HEK293 (cell line): ENCODE measurements around the gene TNFSF13B.

Experiments used
- CTCF ChIA-PET: fragments of 350-600 bp; formaldehyde crosslinking; extraction: SDS; loops from one replicate; lab custom pipeline; 2021; ENCODE audit warnings: antibody characterized with exemption; lab: Yijun Ruan, JAX
- POLR2A ChIA-PET: fragments of 300-600 bp; formaldehyde crosslinking; extraction: SDS; loops from one replicate; lab custom pipeline; 2020; ENCODE audit warnings: antibody characterized with exemption, inconsistent platforms; lab: Yijun Ruan, JAX
- H3K27ac ChIP-seq: fragments of 200-500 bp; sonication (Bioruptor generic); 2 replicates; pipeline ENCODE4 v1.5.1; 2014; ENCODE audit warnings: low read depth, low read length, control low read depth, inconsistent platforms; ENCODE audit errors: extremely low read depth
- H3K36me3 ChIP-seq, 2 experiments: fragments of 200-500 bp in 1 of 2; sonication (Bioruptor generic) in 1 of 2; 1 replicate in 1 of 2; 2 replicates in 1 of 2; pipeline ENCODE4 v1.5.1; 2014 to 2017; ENCODE audit warnings: inconsistent platforms in 2 of 2, low read length in 2 of 2; ENCODE audit not compliant: control insufficient read depth in 2 of 2, insufficient read depth in 1 of 2
- H3K4me1 ChIP-seq: fragments of 200-500 bp; sonication (Bioruptor generic); 2 replicates; pipeline ENCODE4 v1.5.1; 2014; ENCODE audit warnings: mild to moderate bottlenecking, low read length, inconsistent platforms; ENCODE audit not compliant: control insufficient read depth, insufficient read depth
- H3K4me3 ChIP-seq: 2 replicates; pipeline ENCODE4 v1.5.1; 2011; ENCODE audit warnings: low read depth, mild to moderate bottlenecking, control low read depth, low read length, moderate library complexity
- H3K9me3 ChIP-seq: fragments of 200-500 bp; sonication (Bioruptor generic); 2 replicates; pipeline ENCODE4 v1.5.1; 2014; ENCODE audit warnings: low read depth, low read length, inconsistent platforms; ENCODE audit not compliant: control insufficient read depth, insufficient read depth
- BCL11A ChIP-seq: fragments of 450-650 bp; formaldehyde crosslinking; IDR thresholded peaks from 2 replicates; pipeline ENCODE4 v1.5.1; 2016; ENCODE audit warnings: low read depth, missing biosample characterization, missing genetic modification characterization
- MZF1 ChIP-seq: fragments of 450-650 bp; formaldehyde crosslinking; IDR thresholded peaks from 2 replicates; pipeline ENCODE4 v1.5.1; 2017; ENCODE audit warnings: missing biosample characterization, missing genetic modification characterization, borderline replicate concordance
- ZNF140 ChIP-seq: fragments of 450-650 bp; formaldehyde crosslinking; IDR thresholded peaks from 2 replicates; pipeline ENCODE4 v1.5.1; 2016; ENCODE audit warnings: missing biosample characterization, missing genetic modification characterization
- ZNF2 ChIP-seq: fragments of 450-650 bp; formaldehyde crosslinking; IDR thresholded peaks from 2 replicates; pipeline ENCODE4 v1.5.1; 2016; ENCODE audit warnings: missing biosample characterization, missing genetic modification characterization
- ZNF214 ChIP-seq: fragments of 450-650 bp; formaldehyde crosslinking; IDR thresholded peaks from 2 replicates; pipeline ENCODE4 v1.5.1; 2017; ENCODE audit warnings: missing biosample characterization, mild to moderate bottlenecking, missing genetic modification characterization, borderline replicate concordance
- ZNF223 ChIP-seq: fragments of 450-650 bp; formaldehyde crosslinking; IDR thresholded peaks from 2 replicates; pipeline ENCODE4 v1.5.1; 2016; ENCODE audit warnings: missing biosample characterization, missing genetic modification characterization
- ZNF280D ChIP-seq: fragments of 450-650 bp; formaldehyde crosslinking; IDR thresholded peaks from 2 replicates; pipeline ENCODE4 v1.5.1; 2016; ENCODE audit warnings: missing biosample characterization, missing genetic modification characterization
- ZNF311 ChIP-seq: fragments of 450-650 bp; formaldehyde crosslinking; IDR thresholded peaks from 2 replicates; pipeline ENCODE4 v1.5.1; 2017; ENCODE audit warnings: missing biosample characterization, missing genetic modification characterization, borderline replicate concordance
- ZNF394 ChIP-seq: fragments of 450-650 bp; formaldehyde crosslinking; IDR thresholded peaks from 2 replicates; pipeline ENCODE4 v1.5.1; 2016; ENCODE audit warnings: missing biosample characterization, missing genetic modification characterization, mild to moderate bottlenecking, moderate library complexity, borderline replicate concordance
- ZNF426 ChIP-seq: fragments of 450-650 bp; formaldehyde crosslinking; IDR thresholded peaks from 2 replicates; pipeline ENCODE4 v1.5.1; 2017; ENCODE audit warnings: missing biosample characterization, missing genetic modification characterization, mild to moderate bottlenecking, inconsistent platforms, moderate library complexity
- ZNF433 ChIP-seq: fragments of 450-650 bp; formaldehyde crosslinking; IDR thresholded peaks from 2 replicates; pipeline ENCODE4 v1.5.1; 2016; ENCODE audit warnings: missing biosample characterization, missing genetic modification characterization, low read depth
- ZNF548 ChIP-seq: fragments of 450-650 bp; formaldehyde crosslinking; IDR thresholded peaks from 2 replicates; pipeline ENCODE4 v1.5.1; 2016; ENCODE audit warnings: missing biosample characterization, missing genetic modification characterization
- ZNF664 ChIP-seq: fragments of 450-650 bp; formaldehyde crosslinking; IDR thresholded peaks from 2 replicates; pipeline ENCODE4 v1.5.1; 2016; ENCODE audit warnings: missing biosample characterization, missing genetic modification characterization
- ZNF776 ChIP-seq: fragments of 450-650 bp; formaldehyde crosslinking; IDR thresholded peaks from 2 replicates; pipeline ENCODE4 v1.5.0; 2017; ENCODE audit warnings: missing biosample characterization, missing genetic modification characterization, borderline replicate concordance
- ZNF785 ChIP-seq: fragments of 450-650 bp; formaldehyde crosslinking; IDR thresholded peaks from 2 replicates; pipeline ENCODE4 v1.5.1; 2016; ENCODE audit warnings: missing biosample characterization, missing genetic modification characterization
- ZNF837 ChIP-seq: fragments of 450-650 bp; formaldehyde crosslinking; IDR thresholded peaks from 2 replicates; pipeline ENCODE4 v1.5.1; 2016; ENCODE audit warnings: missing biosample characterization, missing genetic modification characterization
- TF ChIP-seq, protein P1 (sequence below): fragments of 450-650 bp; formaldehyde crosslinking; IDR thresholded peaks from 2 replicates; pipeline ENCODE4 v1.5.1; 2016; ENCODE audit warnings: missing biosample characterization, missing genetic modification characterization
- TF ChIP-seq, protein P2 (sequence below): fragments of 450-650 bp; formaldehyde crosslinking; IDR thresholded peaks from 2 replicates; pipeline ENCODE4 v1.5.1; 2016; ENCODE audit warnings: missing biosample characterization, missing genetic modification characterization
- TF ChIP-seq, protein P3 (sequence below): fragments of 450-650 bp; formaldehyde crosslinking; IDR thresholded peaks from 2 replicates; pipeline ENCODE4 v1.5.1; 2016; ENCODE audit warnings: missing biosample characterization, missing genetic modification characterization

The TNFSF13B gene

GRCh38 chr13:108342369-108343289 lies 73.1 kb downstream of the TNFSF13B start:
- Histone ChIP-seq H3K4me3 (no peak overlapping the region), H3K4me1 (no peaks in the 10 kb centered on the region), H3K36me3 (no peaks in the 10 kb centered on the region), H3K27ac (no peak overlapping the region), H3K9me3 (no peaks in the 10 kb centered on the region)
- ChIA-PET CTCF (interaction anchor here (0.6 to 1.2 kb wide), 6 partner anchors 10 to 647 kb away, joined by 3 to 4 read pairs (median 3); no protein-coding TSS in a partner anchor), POLR2A (no interaction called here)
- TF ChIP-seq, protein P1, sequence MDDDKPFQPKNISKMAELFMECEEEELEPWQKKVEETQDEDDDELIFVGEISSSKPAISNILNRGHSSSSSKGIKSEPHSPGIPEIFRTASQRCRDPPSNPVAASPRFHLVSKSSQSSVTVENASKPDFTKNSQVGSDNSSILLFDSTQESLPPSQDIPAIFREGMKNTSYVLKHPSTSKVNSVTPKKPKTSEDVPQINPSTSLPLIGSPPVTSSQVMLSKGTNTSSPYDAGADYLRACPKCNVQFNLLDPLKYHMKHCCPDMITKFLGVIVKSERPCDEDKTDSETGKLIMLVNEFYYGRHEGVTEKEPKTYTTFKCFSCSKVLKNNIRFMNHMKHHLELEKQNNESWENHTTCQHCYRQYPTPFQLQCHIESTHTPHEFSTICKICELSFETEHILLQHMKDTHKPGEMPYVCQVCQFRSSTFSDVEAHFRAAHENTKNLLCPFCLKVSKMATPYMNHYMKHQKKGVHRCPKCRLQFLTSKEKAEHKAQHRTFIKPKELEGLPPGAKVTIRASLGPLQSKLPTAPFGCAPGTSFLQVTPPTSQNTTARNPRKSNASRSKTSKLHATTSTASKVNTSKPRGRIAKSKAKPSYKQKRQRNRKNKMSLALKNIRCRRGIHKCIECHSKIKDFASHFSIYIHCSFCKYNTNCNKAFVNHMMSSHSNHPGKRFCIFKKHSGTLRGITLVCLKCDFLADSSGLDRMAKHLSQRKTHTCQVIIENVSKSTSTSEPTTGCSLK = no peak
- TF ChIP-seq ZNF311 (tag by site-specific recombination) (no peak), ZNF776 (tag by site-specific recombination) (no peak), ZNF548 (tag by site-specific recombination) (no peak), ZNF433 (no peak), ZNF2 (tag by site-specific recombination) (no peak), ZNF785 (tag by site-specific recombination) (no peak), ZNF140 (tag by site-specific recombination) (no peak), ZNF214 (tag by site-specific recombination) (no peak)
- TF ChIP-seq, protein P2, sequence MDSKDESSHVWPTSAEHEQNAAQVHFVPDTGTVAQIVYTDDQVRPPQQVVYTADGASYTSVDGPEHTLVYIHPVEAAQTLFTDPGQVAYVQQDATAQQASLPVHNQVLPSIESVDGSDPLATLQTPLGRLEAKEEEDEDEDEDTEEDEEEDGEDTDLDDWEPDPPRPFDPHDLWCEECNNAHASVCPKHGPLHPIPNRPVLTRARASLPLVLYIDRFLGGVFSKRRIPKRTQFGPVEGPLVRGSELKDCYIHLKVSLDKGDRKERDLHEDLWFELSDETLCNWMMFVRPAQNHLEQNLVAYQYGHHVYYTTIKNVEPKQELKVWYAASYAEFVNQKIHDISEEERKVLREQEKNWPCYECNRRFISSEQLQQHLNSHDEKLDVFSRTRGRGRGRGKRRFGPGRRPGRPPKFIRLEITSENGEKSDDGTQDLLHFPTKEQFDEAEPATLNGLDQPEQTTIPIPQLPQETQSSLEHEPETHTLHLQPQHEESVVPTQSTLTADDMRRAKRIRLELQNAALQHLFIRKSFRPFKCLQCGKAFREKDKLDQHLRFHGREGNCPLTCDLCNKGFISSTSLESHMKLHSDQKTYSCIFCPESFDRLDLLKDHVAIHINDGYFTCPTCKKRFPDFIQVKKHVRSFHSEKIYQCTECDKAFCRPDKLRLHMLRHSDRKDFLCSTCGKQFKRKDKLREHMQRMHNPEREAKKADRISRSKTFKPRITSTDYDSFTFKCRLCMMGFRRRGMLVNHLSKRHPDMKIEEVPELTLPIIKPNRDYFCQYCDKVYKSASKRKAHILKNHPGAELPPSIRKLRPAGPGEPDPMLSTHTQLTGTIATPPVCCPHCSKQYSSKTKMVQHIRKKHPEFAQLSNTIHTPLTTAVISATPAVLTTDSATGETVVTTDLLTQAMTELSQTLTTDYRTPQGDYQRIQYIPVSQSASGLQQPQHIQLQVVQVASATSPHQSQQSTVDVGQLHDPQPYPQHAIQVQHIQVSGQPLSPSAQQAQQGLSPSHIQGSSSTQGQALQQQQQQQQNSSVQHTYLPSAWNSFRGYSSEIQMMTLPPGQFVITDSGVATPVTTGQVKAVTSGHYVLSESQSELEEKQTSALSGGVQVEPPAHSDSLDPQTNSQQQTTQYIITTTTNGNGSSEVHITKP (tag by site-specific recombination) = no peak

GRCh38 chr13:108345016-108345415 lies 75.5 kb downstream of the TNFSF13B start:
- Histone ChIP-seq H3K27ac (no peak overlapping the region), H3K9me3 (no peaks in the 10 kb centered on the region), H3K4me1 (no peaks in the 10 kb centered on the region), H3K36me3 (no peaks in the 10 kb centered on the region), H3K4me3 (no peak overlapping the region)
- ChIA-PET POLR2A (no interaction called here), CTCF (interaction anchor here (0.6 to 0.8 kb wide), 3 partner anchors 8 to 1710 kb away, joined by 3 to 5 read pairs (median 3); no protein-coding TSS in a partner anchor)
- TF ChIP-seq ZNF837 (tag by site-specific recombination) = no peak

DNA sequence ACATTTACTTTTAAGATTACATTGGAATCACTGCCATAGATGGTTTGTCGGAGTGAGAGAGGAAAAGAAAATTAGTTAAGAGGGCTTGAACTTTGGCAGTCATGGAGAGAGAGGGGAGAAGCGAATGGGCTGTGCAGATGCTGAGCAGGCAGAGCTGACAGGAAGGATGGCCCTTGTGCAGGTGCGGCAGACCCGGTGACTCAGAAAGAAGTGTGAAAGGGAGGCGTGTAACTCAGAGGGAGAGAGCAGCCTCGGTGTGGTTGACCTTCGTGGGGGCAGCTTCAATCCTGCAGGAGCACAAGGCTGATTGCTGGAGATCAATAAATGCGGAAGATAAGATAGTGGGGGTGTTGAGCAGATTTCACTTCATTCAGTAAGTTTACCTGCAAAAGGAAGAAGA lies 76.9 kb downstream of the TNFSF13B start:
- ChIA-PET POLR2A (no interaction called here), CTCF (interaction anchor here (0.5 kb wide), 1 partner anchor 1356 kb away, joined by 4 read pairs; no protein-coding TSS in a partner anchor)
- Histone ChIP-seq H3K27ac (no peak overlapping the region), H3K9me3 (no peaks in the 10 kb centered on the region), H3K36me3 (no peaks in the 10 kb centered on the region), H3K4me3 (no peak overlapping the region), H3K4me1 (no peaks in the 10 kb centered on the region)
- no peak for TF ChIP-seq ZNF664
- TF ChIP-seq ZNF394 = no peak
- TF ChIP-seq ZNF280D (tag by site-specific recombination) = no peak
- no peak for TF ChIP-seq BCL11A (tag by site-specific recombination)
- no peak for TF ChIP-seq MZF1
- no peak for TF ChIP-seq ZNF223
- TF ChIP-seq, protein P3, sequence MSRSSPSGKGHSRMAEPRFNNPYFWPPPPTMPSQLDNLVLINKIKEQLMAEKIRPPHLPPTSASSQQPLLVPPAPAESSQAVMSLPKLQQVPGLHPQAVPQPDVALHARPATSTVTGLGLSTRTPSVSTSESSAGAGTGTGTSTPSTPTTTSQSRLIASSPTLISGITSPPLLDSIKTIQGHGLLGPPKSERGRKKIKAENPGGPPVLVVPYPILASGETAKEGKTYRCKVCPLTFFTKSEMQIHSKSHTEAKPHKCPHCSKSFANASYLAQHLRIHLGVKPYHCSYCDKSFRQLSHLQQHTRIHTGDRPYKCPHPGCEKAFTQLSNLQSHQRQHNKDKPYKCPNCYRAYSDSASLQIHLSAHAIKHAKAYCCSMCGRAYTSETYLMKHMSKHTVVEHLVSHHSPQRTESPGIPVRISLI = no peak
- TF ChIP-seq ZNF426 (tag by site-specific recombination) = no peak
